Left ventricle myocardium inferior (tissue), 1 donor: Measurements from ENCODE around the gene KCNA10. TPM values are rescaled to one million over a fixed set of nuclear protein-coding genes. Genes with fewer than 3 reads are reported as not detected.
A peak's percentile ranks its signal among the peaks of the same experiment; 100 is the strongest.

Experiments used
- DNase-seq: peaks from one replicate; pipeline ENCODE4 v3.0.0-alpha.2; 2020
- H3K27ac ChIP-seq: fragments of 200-600 bp; replicated peaks from 2 replicates; pipeline ENCODE4 v1.8.0; 2021
- H3K27me3 ChIP-seq: fragments of 200-600 bp; 2 replicates; pipeline ENCODE4 v1.8.0; 2021; ENCODE audit warnings: low read depth
- H3K36me3 ChIP-seq: fragments of 200-600 bp; 2 replicates; pipeline ENCODE4 v1.8.0; 2021
- H3K4me1 ChIP-seq: fragments of 200-600 bp; 2 replicates; pipeline ENCODE4 v1.8.0; 2021
- H3K4me3 ChIP-seq: fragments of 200-600 bp; 2 replicates; pipeline ENCODE4 v1.8.0; 2021; ENCODE audit warnings: mild to moderate bottlenecking, moderate library complexity
- H3K9me3 ChIP-seq: fragments of 200-600 bp; replicated peaks from 2 replicates; pipeline ENCODE4 v1.8.0; 2021
- intact Hi-C: fragments of 100-400 bp; cut with micrococcal nuclease; formaldehyde crosslinking; loops from one replicate; pipeline ENCODE4 v1.11.0; 2022
- total RNA-seq: library from RNA; stranded (reverse); fragmentation: NEBNext Ultra II Directional; extraction: Animal tissue kit (Norgen Biotek cat#: 25700); gene quantifications from one replicate; pipeline ENCODE4 v1.2.1, GENCODE V29; 2021
- TF ChIP-seq, protein P1 (sequence below): fragments of 200-600 bp; IDR thresholded peaks from 2 replicates; pipeline ENCODE4 v1.8.0; 2021; ENCODE audit warnings: antibody characterized with exemption, mild to moderate bottlenecking, borderline replicate concordance
- donor health status: DM: no; HTN: yes; CAD: no; lungs with severe emphysema.

The KCNA10 gene
- total RNA-seq, 1 donor from 2014 or later = not detected

DNA sequence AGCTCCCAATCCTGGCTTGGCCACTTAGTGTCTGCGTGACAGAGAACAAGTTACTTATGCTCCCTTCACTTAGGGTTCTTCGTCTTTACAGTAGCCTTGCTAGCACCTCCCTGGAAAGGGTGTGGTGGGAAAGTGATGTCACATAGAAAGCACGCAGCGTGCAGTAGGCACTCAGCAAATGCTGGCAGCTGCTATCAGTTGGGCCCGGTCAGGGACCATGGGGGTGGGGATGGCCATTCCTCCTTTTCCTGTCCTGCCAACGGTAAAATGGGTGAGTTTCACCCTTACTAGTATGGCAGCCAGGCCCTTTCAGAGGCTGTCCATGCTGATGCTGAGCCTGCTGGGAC, 6.2 kb upstream of the KCNA10 start:
- intact Hi-C loops = loop anchor here (10.0 kb wide), 1 partner anchor 90 kb away; no protein-coding TSS in a partner anchor
- Histone ChIP-seq H3K9me3 (no peaks in the 10 kb centered on the region), H3K4me1 (peaks cover 8% of the 10 kb centered on the region), H3K27me3 (peaks cover 100% of the 10 kb centered on the region), H3K4me3 (no peak overlapping the region), H3K36me3 (no peaks in the 10 kb centered on the region), H3K27ac (no peak overlapping the region)
- TF ChIP-seq, protein P1, sequence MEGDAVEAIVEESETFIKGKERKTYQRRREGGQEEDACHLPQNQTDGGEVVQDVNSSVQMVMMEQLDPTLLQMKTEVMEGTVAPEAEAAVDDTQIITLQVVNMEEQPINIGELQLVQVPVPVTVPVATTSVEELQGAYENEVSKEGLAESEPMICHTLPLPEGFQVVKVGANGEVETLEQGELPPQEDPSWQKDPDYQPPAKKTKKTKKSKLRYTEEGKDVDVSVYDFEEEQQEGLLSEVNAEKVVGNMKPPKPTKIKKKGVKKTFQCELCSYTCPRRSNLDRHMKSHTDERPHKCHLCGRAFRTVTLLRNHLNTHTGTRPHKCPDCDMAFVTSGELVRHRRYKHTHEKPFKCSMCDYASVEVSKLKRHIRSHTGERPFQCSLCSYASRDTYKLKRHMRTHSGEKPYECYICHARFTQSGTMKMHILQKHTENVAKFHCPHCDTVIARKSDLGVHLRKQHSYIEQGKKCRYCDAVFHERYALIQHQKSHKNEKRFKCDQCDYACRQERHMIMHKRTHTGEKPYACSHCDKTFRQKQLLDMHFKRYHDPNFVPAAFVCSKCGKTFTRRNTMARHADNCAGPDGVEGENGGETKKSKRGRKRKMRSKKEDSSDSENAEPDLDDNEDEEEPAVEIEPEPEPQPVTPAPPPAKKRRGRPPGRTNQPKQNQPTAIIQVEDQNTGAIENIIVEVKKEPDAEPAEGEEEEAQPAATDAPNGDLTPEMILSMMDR = no peak
- DNase-seq = no peak

DNA sequence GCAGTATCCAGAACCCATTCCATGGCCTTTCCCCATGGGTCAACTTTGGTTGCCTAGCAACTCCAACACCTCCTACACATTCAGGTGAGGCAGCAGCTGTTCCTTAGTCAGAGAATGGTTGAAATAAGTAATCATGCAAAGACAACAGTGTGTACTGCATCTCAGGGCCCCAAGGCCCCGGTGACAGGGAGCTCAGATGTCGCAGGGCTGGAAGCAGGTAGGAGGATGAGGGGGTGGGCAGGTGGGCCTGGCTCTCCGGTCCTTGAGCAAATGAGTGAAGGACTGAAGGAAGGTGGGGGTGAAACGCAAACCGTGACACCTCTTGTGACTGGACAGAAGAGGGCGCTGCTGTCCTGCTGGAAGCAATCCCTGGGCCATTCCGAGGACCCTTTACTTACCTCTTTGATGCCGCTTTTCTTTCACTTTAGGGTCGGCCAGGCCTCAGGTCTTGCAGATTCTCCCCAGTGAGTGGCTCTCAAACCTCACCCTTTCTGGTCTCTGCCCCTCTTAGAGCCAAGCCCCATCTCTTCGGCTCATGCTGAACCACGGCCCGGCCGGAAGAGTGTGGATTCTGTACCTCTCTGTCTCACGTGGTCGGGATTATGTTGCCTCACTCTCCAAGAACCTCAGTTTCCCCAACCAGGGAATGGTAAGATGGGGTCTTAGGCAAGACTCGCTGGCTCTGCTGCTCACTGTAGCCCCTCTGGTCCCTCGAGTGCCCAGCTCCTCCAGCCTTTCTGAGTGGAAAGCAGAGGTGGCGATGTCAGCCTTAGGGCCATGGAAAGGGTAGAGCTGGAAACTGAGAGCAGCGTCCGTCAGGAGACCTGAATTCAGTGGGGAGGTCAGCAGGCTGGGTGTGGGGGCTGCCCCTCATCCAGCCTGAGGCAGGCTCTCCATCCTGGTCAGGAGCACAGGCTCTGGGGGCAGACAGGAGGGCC, 5.6 kb upstream of the KCNA10 start:
- H3K4me1 ChIP-seq = peaks cover 8% of the 10 kb centered on the region
- DNase-seq = no peak
- TF ChIP-seq, protein P1 = peak; percentile 77
- H3K27me3 ChIP-seq = peaks cover 99% of the 10 kb centered on the region
- H3K9me3 ChIP-seq = no peaks in the 10 kb centered on the region
- intact Hi-C loops = loop anchor here (10.0 kb wide), 1 partner anchor 90 kb away; no protein-coding TSS in a partner anchor
- H3K4me3 ChIP-seq = peak overlapping the region; percentile 14
- H3K27ac ChIP-seq = no peak overlapping the region
- no peaks in the 10 kb centered on the region for H3K36me3 ChIP-seq

DNA sequence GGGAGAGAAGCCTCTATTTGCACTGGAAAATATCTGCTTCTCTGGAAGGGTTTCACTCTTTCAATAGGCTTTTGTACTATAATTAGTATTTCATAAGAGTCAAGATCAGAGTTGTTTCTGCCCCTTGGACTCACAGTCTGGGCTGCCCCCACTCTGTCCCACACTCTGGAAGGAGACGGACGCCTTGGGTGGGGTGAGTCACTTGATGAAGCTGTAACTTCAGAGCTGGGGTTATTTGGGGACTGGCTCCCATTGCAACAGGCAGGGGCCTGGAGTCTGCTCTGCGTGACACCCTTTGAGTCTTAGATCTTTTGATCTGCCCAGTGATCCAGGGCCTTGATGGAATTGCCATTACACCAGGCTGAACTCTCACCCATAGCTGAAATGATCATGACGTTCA, 4.0 kb upstream of the KCNA10 start:
- Histone ChIP-seq H3K4me1 (peaks cover 8% of the 10 kb centered on the region), H3K36me3 (no peaks in the 10 kb centered on the region), H3K4me3 (no peak overlapping the region), H3K9me3 (no peaks in the 10 kb centered on the region), H3K27me3 (peaks cover 91% of the 10 kb centered on the region), H3K27ac (no peak overlapping the region)
- DNase-seq = no peak
- TF ChIP-seq, protein P1 = no peak
- intact Hi-C loops = loop anchor here (10.0 kb wide), 1 partner anchor 92 kb away; no protein-coding TSS in a partner anchor

DNA sequence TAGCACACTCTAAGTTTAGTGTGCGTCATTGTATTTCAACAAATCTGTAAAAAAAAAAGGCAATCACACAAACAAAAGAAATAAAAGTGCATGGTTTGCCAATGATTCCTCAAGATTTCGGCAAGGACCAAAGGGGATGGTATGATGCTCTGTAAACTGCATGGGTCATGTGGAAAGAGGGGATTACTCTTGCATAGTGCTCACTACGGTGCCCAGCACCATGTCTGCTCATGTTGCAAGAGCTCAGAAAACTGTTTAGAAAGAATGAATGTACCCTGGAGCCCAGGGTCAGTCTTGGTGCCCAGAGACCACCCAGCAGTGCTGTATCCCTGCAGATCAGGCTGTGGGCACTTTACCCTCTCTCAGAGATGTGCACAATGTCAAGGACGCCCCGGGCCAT, 3.6 kb upstream of the KCNA10 start:
- intact Hi-C loops = loop anchor here (10.0 kb wide), 1 partner anchor 92 kb away; no protein-coding TSS in a partner anchor
- TF ChIP-seq, protein P1 = no peak
- peaks cover 91% of the 10 kb centered on the region for H3K27me3 ChIP-seq
- H3K36me3 ChIP-seq = no peaks in the 10 kb centered on the region
- peaks cover 8% of the 10 kb centered on the region for H3K4me1 ChIP-seq
- H3K27ac ChIP-seq = no peak overlapping the region
- H3K4me3 ChIP-seq = no peak overlapping the region
- no peaks in the 10 kb centered on the region for H3K9me3 ChIP-seq
- no peak for DNase-seq

DNA sequence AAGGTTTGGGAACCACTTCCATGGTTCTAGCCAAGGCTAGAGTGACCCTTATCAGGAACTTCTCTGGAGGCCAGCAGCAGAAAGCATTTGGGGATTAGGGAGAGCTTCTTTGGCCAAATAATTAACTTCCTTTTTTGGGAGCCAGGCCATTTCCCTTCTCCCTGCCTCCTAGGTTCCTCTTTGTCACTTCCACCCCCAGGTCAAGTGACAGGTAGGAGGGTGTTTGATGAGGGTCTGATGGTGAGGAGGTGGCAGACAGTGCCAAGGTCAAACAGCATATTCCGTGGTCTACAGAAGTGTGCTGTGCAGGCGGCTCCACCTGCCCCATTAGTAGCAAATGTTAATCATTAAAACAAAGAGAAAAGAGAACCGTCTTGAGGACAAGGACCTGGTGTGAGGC, 1.9 kb upstream of the KCNA10 start:
- H3K9me3 ChIP-seq = no peaks in the 10 kb centered on the region
- peaks cover 77% of the 10 kb centered on the region for H3K27me3 ChIP-seq
- no peak for DNase-seq
- peaks cover 8% of the 10 kb centered on the region for H3K4me1 ChIP-seq
- TF ChIP-seq, protein P1 = no peak
- no peak overlapping the region for H3K4me3 ChIP-seq
- intact Hi-C loops = loop anchor here (10.0 kb wide), 1 partner anchor 94 kb away; no protein-coding TSS in a partner anchor
- H3K36me3 ChIP-seq = no peaks in the 10 kb centered on the region
- H3K27ac ChIP-seq = no peak overlapping the region
